GM19438 (cell line): ENCODE data around the gene HK2.
"Not testable (repeated sequence)": the region's sequence is repeated elsewhere in the genome, so short reads cannot be mapped to it uniquely, and the experiment has no call there.

Experiments used
- ATAC-seq: cut with Tn5 transposase; IDR thresholded peaks from one replicate; pipeline ENCODE4 v1.9.1; 2021; ENCODE audit warnings: low read depth; ENCODE audit not compliant: unreplicated experiment

Gene HK2

DNA sequence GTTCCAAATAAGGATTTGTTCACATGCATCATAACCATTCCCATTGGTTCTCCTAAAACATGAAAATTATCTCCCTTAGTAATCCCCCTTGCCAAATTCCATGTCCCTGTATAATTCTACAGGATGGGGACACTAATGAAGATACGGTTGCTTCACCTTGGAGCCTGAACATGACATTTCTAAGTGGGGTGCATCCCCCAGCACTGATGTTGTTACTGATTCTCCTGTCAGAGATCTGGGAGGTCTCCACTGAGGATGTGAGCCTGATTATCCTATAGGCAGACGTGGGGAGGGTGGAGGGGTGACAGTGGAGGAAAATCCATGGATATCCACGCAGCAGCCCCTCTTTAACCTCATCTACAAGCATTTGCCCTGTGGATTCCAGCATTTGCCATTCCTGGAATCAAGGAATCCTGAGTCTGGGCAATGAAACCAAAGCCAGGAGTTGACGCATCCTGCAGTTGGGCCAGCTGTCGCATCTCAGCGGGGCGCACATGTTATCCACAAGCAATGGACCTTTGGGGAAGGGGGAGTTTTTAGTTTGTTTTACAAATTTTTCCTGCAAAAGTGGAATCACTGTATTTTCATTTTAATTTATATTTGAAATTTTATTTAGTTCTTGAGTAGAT, 57.3 kb downstream of the HK2 start:
- no peak for ATAC-seq

DNA sequence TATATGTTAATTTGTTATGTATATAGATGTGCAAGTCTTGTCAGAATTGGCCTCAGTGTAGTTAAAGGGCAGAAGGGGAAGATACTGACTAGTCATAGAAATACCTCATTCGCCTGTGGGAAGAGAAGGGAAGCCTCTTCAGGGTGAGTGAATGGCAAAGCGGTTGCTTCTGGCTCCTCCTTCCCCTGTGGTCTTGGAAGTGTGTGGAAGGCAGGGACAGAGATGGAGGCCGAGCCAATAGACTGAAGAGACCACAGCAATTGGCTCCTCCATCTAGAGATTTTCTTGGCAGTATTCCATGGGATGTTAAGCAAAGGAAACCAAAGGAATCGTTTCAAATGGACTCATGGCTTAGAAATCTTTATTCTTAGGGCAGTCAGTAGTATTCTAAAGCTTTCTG, 57.9 kb downstream of the HK2 start:
- ATAC-seq: not testable (repeated sequence)

- ATAC-seq: no peak
These were observed 58.7 kb downstream of the HK2 start for GRCh38 chr2:74892609-74893008.

DNA sequence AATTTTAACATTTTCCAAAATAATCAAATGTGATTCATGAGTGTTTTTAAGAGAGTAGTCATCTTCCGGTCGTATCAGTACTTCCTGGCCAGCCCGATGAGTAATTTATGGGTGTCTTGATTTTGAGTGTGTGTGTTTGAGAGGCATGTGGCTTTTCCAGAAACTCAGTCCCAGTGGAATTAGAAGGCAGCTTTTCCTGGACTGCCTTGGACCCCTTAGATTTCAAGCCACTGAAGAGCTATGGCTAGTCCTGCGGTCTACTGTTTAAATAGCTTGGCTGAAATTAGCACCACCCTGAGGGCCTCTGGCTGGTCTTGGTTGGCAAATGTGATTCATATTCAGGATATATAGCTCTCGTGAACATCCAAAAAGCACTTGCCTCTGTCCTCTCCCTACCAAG, 59.4 kb downstream of the HK2 start:
- ATAC-seq: no peak

GRCh38 chr2:74894272-74894981, 60.5 kb downstream of the HK2 start:
- ATAC-seq: no peak

DNA sequence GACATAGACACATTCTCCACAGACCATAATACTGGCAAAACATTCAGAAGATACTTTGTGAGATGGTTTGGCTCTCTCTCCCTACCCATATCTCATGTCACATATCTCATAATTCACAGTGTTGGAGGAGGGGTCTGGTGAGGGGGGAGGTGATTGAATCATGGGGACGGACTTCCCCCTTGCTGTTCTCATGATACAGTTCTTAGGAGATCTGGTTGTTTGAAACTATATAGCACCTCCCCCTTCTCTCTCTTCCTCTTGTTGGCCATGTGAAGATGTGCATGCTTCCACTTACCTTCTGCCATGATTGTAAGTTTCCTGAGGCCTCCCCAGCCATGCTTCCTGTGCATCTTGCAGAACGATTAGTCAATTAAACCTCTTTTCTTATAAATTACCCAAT, 61.1 kb downstream of the HK2 start:
- no peak for ATAC-seq

DNA sequence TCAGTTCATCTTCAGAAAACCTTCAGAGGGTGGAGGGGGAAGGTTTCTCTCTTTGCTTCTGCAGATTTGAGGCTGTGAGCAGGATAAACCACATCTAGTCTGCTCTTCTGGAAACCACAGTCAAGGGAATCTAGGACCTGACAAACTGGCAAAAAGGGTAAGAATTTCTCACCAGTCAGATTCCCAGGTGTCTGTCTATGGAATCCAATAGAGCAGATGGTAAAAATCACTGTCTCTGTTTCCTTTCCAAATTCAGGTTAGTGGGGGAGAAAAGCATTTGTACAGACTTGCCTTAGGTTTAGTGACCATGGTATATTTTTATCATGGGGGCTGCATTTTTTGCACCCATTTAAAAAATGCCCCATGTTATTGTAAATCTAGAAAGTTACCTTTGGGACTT, 62.3 kb downstream of the HK2 start:
- ATAC-seq: no peak

DNA sequence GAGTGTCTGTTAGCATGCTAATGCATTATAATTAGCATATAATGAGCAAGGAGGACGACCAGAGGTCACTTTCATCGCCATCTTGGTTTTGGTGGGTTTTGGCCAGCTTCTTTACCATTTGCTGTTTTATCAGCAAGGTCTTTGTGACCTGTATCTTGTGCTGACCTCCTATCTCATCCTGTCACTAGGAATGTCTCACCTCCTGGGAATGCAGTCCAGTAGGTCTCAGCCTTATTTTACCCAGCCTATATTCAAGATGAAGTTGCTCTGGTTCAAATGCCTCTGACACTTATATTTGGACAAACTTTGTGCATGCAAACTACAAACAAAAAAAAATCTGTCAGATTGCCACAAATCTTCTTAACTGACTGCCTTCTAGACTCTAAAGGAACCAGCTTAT, 66.3 kb downstream of the HK2 start:
- not testable (repeated sequence) for ATAC-seq

GRCh38 chr2:74902281-74902860, 68.4 kb downstream of the HK2 start:
- ATAC-seq: no peak

- no peak for ATAC-seq
These were observed 72.5 kb downstream of the HK2 start for GRCh38 chr2:74906395-74906794.

GRCh38 chr2:74907560-74907959, 73.6 kb downstream of the HK2 start:
- not testable (repeated sequence) for ATAC-seq

DNA sequence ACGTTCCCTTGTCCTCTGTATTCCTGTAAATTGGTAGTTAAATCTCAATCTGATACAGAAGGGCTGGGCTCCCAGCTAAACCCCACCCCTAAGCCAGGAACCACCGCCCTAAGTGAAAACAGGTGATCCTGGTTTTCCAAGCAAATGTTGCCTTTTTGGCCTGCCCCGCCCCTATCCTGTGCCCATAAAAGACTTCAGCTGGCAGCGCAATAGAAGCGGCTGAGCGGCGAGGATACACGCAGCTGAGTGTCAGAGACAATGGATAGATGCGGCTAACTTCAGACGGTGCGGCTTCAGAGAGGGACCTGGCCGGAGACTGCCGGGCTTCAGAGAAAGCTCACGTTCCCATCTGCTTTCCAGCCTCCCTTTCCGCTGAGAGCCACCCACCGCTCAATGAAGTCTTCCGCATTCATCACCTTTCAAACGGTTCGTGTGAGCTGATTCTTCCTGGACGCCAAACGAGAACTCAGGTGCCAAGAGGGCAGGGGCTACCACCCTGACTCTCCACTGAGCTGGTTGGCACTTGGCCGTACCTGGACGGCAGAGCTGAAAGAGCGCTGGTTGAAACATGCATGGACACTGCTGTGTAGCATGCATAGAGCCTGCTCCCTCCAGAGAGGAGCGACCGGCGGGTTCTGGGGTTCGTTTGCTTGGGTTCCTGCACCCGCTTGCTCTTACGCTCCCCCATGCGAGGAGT, 75.0 kb downstream of the HK2 start:
- no peak for ATAC-seq

DNA sequence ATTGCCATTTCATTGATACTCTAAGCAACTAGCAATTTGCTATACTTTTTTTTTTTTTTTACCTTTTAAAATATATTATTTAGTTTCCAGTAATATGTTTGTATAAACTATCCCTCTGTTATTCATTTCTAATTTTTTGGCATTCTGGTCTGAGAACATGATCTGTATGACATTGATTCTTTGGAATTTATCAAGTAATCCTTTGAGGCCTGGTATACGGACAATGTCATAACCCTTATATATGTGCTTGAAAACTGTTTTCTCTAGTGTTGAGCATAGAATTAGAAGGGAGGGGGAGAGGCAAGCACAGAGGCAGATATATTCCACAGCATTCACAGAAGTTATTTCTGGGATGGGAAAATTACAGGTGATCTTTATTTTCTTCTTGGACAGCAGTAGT, 76.3 kb downstream of the HK2 start:
- no peak for ATAC-seq

- no peak for ATAC-seq
These were observed 77.1 kb downstream of the HK2 start for GRCh38 chr2:74911061-74911460.

GRCh38 chr2:74915743-74916142, 81.8 kb downstream of the HK2 start:
- ATAC-seq: no peak

GRCh38 chr2:74916394-74916793, 82.5 kb downstream of the HK2 start:
- no peak for ATAC-seq

DNA sequence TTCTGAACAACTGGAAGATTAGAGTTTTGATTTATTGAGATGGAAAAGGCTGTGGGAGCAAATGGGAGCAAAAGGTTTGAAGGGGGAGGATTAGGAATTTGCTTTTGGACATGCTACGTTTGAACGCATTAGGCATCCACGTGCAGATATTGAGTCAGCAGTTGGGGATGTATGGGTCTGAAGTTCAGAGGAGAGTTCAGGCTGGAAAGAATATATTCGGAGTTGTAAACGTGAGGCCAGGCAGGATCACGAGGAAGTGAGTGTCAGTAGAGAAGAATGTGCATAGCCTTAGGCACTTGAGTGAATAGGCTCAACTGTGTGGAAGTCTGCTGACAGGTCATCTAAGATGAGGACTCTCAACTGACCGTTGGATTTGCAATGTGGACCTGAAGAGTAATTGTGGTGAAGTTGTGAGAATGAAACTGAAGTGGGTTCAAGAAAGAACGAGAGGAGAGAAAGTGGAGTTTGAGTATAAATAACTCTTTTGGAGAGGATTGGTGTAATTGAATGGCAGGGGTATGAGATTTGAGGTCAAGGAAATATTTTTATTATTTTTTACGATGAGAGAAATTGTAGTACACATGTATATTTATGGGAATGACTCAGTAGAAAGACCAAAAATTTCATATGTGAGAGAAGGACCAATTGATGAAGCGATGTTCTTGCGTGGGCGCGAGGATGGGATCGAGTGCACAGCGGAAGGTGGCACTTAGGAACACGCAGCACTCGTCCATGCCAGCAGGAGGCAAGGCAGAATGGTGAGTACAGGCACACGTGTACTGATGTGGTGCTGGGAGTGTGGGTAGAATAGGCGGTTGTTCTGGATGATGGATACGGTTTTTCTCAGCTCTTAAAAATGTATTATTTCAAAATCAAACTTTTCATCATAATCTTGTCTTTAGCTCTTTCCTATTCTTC, 84.0 kb downstream of the HK2 start:
- no peak for ATAC-seq

GRCh38 chr2:74919827-74920226, 85.9 kb downstream of the HK2 start:
- ATAC-seq: no peak

GRCh38 chr2:74921236-74921736, 87.4 kb downstream of the HK2 start:
- no peak for ATAC-seq

GRCh38 chr2:74922592-74923227, 88.8 kb downstream of the HK2 start:
- ATAC-seq: no peak
